ENCODE measurements around the gene OTOG.

OTOG gene

DNA sequence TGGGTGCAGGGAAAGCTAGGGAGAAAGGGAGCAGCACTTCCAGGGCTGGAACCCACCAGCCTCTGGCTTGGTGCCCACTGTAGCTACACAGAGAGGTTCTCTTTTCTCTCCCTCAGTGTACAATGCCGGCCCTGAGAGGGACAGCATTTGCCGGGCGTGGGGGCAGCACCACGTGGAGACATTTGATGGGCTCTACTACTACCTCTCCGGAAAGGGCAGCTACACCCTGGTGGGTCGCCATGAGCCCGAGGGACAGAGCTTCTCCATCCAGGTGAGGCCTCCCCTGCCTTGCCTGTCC lies 6.1 kb downstream of the OTOG start:
- Mint-ChIP-seq H3K4me1 (no peaks in the 10 kb centered on the region), H3K27me3 (peaks cover 25 to 30% of the 10 kb centered on the region in 2 donors), H3K4me3 (no peak overlapping the region), H3K36me3 (no peaks in the 10 kb centered on the region), H3K9me3 (no peaks in the 10 kb centered on the region), H3K27ac (no peak overlapping the region)
- ATAC-seq (replicated peaks): no peak
- no peak for DNase-seq

DNA sequence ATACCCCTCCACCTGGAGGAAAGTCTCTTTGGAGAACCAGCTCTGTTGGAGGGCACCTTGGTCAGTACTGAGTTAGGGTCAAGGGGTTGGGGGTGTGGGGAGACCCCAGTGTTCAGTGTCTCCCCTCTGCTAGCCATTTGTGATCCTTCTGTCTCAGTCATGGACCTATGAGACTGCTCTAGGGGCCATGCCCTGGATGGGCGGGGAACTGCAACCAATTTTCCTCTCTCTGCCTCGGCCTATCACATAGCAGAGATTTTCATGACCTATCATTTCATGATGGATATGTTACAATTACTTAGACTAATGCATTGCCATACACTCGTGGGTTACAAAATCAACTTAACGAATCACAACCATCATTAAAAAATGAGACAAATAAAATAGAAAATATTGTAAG lies 7.4 kb downstream of the OTOG start:
- H3K27ac Mint-ChIP-seq: no peak overlapping the region
- no peak overlapping the region for H3K4me3 Mint-ChIP-seq
- no peaks in the 10 kb centered on the region for H3K36me3 Mint-ChIP-seq
- DNase-seq: no peak
- H3K4me1 Mint-ChIP-seq: no peaks in the 10 kb centered on the region
- peaks cover 20 to 32% of the 10 kb centered on the region in 2 donors for H3K27me3 Mint-ChIP-seq
- ATAC-seq (replicated peaks): no peak
- no peaks in the 10 kb centered on the region for H3K9me3 Mint-ChIP-seq

DNA sequence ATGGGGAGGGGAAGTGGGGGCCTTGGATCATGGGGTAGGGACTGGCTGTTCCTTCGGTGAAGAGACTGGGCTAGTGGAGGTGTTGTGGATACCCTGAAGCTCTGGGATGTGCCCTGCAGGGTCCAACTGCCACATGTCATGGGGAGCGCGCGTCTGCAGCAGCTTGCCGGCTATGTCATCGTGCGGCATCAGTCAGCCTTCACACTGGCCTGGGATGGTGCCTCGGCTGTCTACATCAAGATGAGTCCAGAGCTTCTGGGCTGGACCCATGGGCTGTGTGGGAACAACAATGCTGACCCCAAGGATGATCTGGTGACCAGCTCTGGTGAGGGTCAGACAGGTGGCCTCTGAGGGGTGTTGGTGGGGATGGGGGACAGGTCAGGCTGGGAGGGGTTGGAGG lies 9.9 kb downstream of the OTOG start:
- peaks cover 13 to 34% of the 10 kb centered on the region in 2 donors for H3K27me3 Mint-ChIP-seq
- H3K4me1 Mint-ChIP-seq: peaks cover 0 to 5% of the 10 kb centered on the region in 2 donors
- no peaks in the 10 kb centered on the region for H3K9me3 Mint-ChIP-seq
- no peak for ATAC-seq (replicated peaks)
- H3K36me3 Mint-ChIP-seq: no peaks in the 10 kb centered on the region
- no peak overlapping the region for H3K27ac Mint-ChIP-seq
- no peak overlapping the region for H3K4me3 Mint-ChIP-seq
- DNase-seq: no peak

DNA sequence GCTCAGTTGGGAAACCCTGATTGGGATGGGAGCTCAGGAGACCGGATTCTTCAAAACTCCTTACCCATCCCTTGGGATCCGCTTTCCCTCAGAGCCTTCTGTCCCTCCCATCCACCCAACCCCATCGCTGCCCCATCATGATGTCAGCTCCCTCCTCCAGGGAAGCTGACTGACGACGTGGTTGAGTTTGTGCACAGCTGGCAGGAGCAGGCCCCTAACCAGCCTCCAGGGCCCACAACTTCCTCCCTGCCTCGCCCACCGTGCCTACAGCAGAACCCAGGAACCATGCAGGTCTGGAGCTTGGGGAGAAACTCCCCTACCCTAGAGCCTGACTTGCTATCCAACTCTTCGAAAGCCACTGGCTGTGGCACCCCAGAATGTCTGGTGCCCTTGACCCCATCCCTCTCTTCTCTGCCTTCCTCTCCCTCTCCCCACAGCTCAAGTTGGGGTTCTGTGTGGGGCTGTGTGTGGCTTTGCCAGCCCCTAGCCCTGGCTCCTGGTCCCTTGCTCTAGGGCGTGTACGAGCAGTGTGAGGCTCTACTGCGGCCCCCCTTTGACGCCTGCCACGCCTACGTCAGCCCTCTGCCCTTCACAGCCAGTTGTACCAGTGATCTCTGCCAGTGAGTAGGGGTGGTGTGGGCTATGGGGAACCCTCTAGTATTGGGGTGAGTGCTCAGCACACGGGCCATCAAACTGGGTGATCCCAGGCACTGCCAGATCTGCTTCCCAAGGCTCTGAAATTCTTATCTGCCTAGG lies 11.1 kb downstream of the OTOG start:
- peaks cover 13 to 27% of the 10 kb centered on the region in 2 donors for H3K27me3 Mint-ChIP-seq
- ATAC-seq (replicated peaks): no peak

DNA sequence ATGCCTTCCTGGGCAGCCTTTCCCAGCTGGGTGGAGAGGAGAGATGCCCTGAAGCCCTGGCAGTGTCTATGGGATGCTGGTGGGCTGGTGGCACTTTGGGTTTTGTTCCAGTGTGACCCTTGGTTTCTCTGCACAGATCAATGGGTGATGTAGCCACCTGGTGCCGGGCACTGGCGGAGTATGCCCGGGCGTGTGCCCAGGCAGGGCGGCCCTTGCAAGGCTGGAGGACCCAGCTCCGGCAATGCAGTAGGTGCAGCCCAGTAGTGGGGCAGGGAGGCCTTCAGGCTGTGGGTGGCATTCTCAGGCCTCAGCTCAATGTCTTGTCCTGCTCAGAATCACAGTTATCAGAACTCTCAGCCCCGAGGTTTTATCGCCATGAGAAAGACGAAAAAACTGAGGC lies 11.9 kb downstream of the OTOG start:
- H3K27ac Mint-ChIP-seq: no peak overlapping the region
- peaks cover 0 to 5% of the 10 kb centered on the region in 2 donors for H3K4me1 Mint-ChIP-seq
- H3K9me3 Mint-ChIP-seq: no peaks in the 10 kb centered on the region
- DNase-seq: no peak
- ATAC-seq (replicated peaks): no peak
- peaks cover 13 to 27% of the 10 kb centered on the region in 2 donors for H3K27me3 Mint-ChIP-seq
- no peaks in the 10 kb centered on the region for H3K36me3 Mint-ChIP-seq
- H3K4me3 Mint-ChIP-seq: no peak overlapping the region

More for the DNA sequence above, 11.1 kb downstream of the OTOG start:
- Mint-ChIP-seq H3K9me3 (no peaks in the 10 kb centered on the region), H3K4me1 (peaks cover 0 to 5% of the 10 kb centered on the region in 2 donors), H3K4me3 (no peak overlapping the region), H3K36me3 (no peaks in the 10 kb centered on the region), H3K27ac (no peak overlapping the region)
- DNase-seq: no peak

DNA sequence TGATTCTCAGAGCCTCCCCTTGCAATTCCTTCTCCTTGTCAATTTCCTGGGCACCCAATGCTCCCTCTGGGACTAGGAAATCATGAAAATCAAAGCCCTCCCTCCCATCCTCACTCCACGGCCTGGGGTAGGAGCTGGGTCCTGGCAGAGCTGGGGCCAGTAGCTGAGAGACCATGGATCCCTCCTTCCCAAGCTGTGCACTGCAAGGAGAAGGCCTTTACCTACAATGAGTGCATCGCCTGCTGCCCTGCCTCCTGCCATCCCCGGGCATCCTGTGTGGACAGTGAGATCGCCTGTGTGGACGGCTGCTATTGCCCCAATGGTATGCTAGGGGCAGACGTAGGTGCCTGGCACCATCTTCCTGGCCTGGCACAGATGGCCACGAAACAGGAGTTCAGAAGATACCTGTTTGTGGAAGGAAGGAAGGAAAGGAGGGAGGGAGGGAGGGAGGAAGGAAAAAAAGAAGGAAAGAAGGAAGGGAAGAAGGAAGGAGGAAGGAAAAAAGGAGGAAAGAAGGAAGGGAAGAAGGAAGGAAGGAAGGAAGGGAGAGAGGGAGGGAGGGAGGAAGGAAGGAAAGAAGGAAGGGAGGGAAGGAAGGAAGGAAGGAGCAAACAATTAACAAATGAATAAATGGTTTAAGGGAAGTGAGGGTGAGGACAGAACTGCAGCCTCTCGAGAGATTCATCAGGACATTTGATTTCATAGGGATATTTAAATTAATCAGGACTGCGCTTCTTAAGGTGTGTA lies 12.5 kb downstream of the OTOG start:
- no peak overlapping the region for H3K27ac Mint-ChIP-seq
- peaks cover 0 to 5% of the 10 kb centered on the region in 2 donors for H3K4me1 Mint-ChIP-seq
- ATAC-seq (replicated peaks) (no peak), DNase-seq (no peak)
- H3K9me3 Mint-ChIP-seq: no peaks in the 10 kb centered on the region
- H3K27me3 Mint-ChIP-seq: peaks cover 13 to 27% of the 10 kb centered on the region in 2 donors
- H3K36me3 Mint-ChIP-seq: no peaks in the 10 kb centered on the region
- H3K4me3 Mint-ChIP-seq: no peak overlapping the region

DNA sequence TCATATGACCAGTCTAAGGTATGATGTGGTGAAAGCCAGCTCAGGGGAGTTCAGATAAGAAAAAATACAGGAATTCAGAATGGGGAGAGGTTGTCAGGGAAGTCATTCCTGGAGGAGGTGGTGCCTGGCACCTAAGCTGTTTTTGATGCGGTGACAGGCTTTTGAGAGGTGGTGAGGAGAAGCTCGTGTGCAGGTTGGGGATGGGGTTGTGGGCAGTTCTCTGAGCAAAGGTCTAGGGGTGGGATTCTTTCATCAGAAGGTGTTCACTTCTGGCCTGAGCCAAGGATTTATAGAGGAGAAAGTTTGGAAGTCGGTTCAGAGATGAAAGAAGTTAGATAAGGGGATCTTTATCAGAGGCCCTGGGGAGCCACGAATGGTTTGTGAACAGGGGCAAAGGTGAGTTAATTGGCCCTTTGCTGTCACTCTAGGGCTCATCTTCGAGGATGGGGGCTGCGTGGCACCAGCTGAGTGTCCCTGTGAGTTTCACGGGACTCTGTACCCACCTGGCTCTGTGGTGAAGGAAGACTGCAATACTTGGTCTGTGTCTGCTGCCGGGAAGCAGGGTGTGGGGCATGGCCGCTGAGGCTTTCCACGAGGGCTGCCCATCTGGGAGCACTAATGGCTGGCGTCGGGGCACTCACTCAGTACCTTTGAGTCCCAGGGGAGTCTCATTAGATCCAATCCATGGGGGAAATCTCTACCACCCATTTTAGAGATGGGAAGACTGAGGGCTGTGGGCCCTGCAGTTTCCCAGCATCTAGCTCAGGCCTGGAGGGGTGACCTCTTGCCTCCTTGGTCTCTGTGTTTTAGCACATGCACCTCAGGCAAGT lies 13.4 kb downstream of the OTOG start:
- no peaks in the 10 kb centered on the region for H3K36me3 Mint-ChIP-seq
- DNase-seq (no peak), ATAC-seq (replicated peaks) (no peak)
- H3K27ac Mint-ChIP-seq: no peak overlapping the region
- peaks cover 0 to 5% of the 10 kb centered on the region in 2 donors for H3K4me1 Mint-ChIP-seq
- peaks cover 6 to 27% of the 10 kb centered on the region in 2 donors for H3K27me3 Mint-ChIP-seq
- no peak overlapping the region for H3K4me3 Mint-ChIP-seq
- H3K9me3 Mint-ChIP-seq: no peaks in the 10 kb centered on the region

DNA sequence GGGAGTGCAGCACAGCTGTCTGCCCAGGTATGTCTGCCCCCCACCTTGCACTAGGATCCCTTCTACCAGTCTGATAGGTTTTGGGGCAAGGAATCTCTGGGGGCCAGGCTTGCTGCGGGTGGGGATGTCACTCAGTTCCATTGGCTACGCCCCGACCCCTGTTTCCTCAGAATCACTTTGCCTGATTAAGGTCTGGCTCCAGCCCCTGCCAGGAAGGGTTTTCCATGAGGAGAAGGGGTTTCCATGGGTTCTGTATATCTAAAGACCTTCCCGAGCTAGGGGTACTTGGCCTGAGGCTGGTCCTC lies 14.0 kb downstream of the OTOG start:
- H3K36me3 Mint-ChIP-seq: no peaks in the 10 kb centered on the region
- DNase-seq: no peak
- H3K27ac Mint-ChIP-seq: no peak overlapping the region
- H3K27me3 Mint-ChIP-seq: peaks cover 5 to 27% of the 10 kb centered on the region in 2 donors
- peaks cover 0 to 5% of the 10 kb centered on the region in 2 donors for H3K4me1 Mint-ChIP-seq
- no peaks in the 10 kb centered on the region for H3K9me3 Mint-ChIP-seq
- H3K4me3 Mint-ChIP-seq: no peak overlapping the region
- no peak for ATAC-seq (replicated peaks)

DNA sequence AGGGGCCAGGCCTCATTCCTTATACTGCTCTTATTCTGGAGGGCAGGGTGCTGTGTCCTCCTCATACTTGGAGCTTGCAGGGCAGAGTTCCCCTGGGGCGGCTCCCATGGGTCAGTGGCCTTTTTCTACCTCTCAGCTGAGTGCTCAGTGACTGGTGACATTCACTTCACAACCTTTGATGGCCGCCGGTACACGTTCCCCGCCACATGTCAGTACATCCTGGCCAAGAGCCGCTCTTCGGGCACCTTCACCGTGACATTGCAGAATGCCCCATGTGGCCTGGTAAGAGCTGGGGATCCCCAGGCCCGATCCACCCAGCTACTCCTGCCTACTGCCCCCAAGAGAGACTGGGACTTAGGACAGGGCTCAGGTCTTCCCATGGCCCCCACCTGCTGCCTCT lies 14.5 kb downstream of the OTOG start:
- DNase-seq: no peak
- ATAC-seq (replicated peaks): no peak
- H3K27me3 Mint-ChIP-seq: peaks cover under 1 to 27% of the 10 kb centered on the region in 2 donors
- H3K4me1 Mint-ChIP-seq: peaks cover 0 to 5% of the 10 kb centered on the region in 2 donors
- no peaks in the 10 kb centered on the region for H3K36me3 Mint-ChIP-seq
- no peak overlapping the region for H3K4me3 Mint-ChIP-seq
- H3K27ac Mint-ChIP-seq: no peak overlapping the region
- H3K9me3 Mint-ChIP-seq: no peaks in the 10 kb centered on the region

DNA sequence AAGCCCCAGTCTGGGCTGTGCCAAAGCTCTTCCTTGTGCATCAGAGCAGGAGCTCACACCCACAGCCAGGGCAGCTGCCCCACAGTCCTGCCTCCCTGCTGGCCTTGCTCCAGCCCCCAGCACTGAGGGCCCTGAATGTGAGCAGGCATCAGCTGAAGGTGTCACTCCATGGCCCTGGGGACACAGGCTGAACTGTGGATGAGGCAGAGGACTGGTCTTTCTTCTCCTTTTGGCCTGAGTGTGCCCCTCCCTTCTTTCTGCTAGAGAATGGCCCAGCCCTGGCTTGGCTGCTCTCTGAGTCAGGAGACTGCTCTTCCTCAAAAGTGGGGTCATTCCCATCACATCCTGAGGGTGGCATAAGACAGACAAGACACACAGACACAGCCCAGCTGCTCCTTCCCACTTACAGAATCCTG lies 16.2 kb downstream of the OTOG start:
- Mint-ChIP-seq H3K27ac (no peak overlapping the region), H3K4me3 (no peak overlapping the region), H3K36me3 (no peaks in the 10 kb centered on the region), H3K4me1 (peaks cover 0 to 5% of the 10 kb centered on the region in 2 donors), H3K27me3 (peaks cover 0 to 17% of the 10 kb centered on the region in 2 donors), H3K9me3 (no peaks in the 10 kb centered on the region)
- ATAC-seq (replicated peaks) (peak in 1 of 2 donors; percentile 20), DNase-seq (no peak)

DNA sequence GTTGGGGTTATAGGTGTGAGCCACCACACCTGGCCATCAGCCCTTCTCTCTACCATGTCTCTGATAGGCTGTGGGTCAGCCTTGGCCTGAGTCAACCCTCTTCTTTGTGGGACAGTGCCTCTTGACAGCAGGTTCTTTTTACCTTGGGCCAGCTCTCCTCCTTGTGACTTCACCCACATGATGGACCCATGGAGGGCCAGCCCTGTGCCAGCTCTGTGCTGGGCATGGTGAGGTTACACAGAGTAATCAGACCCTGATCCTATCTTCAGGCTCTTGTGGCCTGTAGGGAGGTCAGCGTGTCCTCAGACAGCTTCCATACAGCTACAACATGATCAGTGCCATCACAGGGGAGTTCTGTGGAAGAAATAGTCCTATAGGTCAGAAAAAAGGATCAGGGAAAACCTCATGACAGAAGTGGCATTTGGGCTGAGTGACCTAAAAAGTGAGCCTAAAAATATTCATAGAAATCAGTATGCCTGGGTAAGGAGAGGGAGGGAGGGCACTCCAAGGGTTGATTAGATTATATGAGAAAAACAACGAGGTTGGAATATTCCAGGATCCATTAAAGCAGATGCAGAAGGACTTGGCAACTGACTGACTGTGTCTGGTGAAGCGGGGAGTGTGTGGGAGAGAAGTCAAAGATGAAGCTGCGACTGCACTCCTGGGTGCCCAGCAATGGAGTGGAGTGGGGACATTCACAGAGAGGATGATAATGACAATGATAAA lies 17.1 kb downstream of the OTOG start:
- Mint-ChIP-seq H3K27ac (no peak overlapping the region), H3K36me3 (no peaks in the 10 kb centered on the region), H3K9me3 (no peaks in the 10 kb centered on the region), H3K27me3 (peaks cover under 1 to 8% of the 10 kb centered on the region in 2 donors), H3K4me3 (no peak overlapping the region), H3K4me1 (peaks cover 0 to 5% of the 10 kb centered on the region in 2 donors)
- ATAC-seq (replicated peaks) (no peak), DNase-seq (no peak)

DNA sequence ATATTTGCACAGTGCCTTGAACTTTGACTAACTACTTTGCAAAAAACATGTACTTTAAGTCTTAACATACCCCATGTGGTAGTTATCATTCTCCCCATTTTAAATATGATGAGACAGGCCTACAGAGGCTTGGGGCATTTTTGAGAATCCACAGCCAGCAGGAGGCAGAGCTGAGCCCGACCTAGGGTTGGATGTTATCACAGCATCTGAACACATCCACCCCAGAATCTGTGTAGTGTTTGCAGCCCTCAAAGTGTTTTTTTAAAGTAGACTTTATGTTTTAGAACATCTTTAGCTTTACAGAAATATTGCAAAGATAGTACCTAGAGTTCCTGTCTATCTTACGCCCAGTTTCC lies 17.6 kb downstream of the OTOG start:
- H3K27me3 Mint-ChIP-seq: peaks cover 5 to 6% of the 10 kb centered on the region in 2 donors
- peaks cover 0 to 5% of the 10 kb centered on the region in 2 donors for H3K4me1 Mint-ChIP-seq
- H3K9me3 Mint-ChIP-seq: no peaks in the 10 kb centered on the region
- H3K36me3 Mint-ChIP-seq: no peaks in the 10 kb centered on the region
- DNase-seq (no peak), ATAC-seq (replicated peaks) (no peak)
- H3K27ac Mint-ChIP-seq: no peak overlapping the region
- H3K4me3 Mint-ChIP-seq: no peak overlapping the region

DNA sequence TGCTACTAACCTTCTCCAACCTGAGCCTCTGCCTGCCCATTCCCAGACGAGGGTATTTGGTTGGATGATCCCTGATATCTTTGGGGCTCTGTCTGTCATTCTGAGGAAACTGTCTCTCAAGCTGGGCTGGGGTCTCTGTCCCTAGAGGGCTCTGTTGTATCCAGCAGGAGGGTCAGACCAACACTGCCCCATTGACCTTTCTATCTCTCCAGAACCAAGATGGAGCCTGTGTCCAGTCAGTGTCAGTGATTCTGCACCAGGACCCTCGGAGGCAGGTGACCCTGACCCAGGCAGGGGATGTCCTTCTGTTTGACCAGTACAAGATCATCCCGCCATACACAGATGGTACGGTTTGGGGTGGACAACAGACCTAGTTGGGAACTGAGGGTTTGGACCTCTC lies 21.9 kb downstream of the OTOG start:
- Mint-ChIP-seq H3K4me3 (no peak overlapping the region), H3K4me1 (peaks cover 8 to 11% of the 10 kb centered on the region in 2 donors), H3K9me3 (no peaks in the 10 kb centered on the region), H3K36me3 (no peaks in the 10 kb centered on the region), H3K27ac (no peak overlapping the region), H3K27me3 (peaks cover 10 to 20% of the 10 kb centered on the region in 2 donors)
- no peak for ATAC-seq (replicated peaks)
- DNase-seq: no peak

DNA sequence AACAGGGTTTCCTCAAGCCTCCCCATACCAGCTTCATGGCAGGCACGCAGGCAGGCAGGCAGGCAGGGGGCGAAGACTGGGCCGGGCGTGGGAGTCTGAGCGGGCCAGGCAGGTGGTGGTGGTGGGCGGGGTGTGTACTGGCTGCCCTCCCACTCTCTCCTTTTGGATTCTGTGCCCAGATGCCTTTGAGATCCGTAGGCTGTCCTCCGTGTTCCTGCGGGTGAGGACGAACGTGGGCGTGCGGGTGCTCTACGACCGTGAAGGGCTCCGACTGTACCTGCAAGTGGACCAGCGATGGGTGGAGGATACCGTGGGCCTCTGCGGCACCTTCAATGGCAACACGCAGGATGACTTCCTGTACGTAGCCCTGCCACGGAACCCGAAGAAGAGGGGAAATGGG lies 23.0 kb downstream of the OTOG start:
- Mint-ChIP-seq H3K4me1 (peaks cover 8 to 11% of the 10 kb centered on the region in 2 donors), H3K27me3 (peaks cover 10 to 20% of the 10 kb centered on the region in 2 donors), H3K9me3 (no peaks in the 10 kb centered on the region), H3K4me3 (no peak overlapping the region), H3K27ac (no peak overlapping the region), H3K36me3 (no peaks in the 10 kb centered on the region)
- ATAC-seq (replicated peaks) (no peak), DNase-seq (no peak)
